Inflammatory macrophage treated with lipopolysaccharide for 4 hours (primary cell): ENCODE results near the gene ELMOD1.
"Not testable (repeated sequence)": the region's sequence is repeated elsewhere in the genome, so short reads cannot be mapped to it uniquely, and the experiment has no call there.

Experiments
- DNase-seq: peaks from one replicate; pipeline ENCODE4 v3.0.0-alpha.2; 2020

Gene ELMOD1

GRCh38 chr11:107590460-107591377 lies at the start of gene ELMOD1:
TSS of gene ELMOD1 (plus strand) at chr11:107591147. CDS start at chr11:107618190, 27,043 bp downstream.
- DNase-seq, result no peak

- no peak for DNase-seq
Observed at GRCh38 chr11:107545101-107545514, 45.8 kb upstream of the ELMOD1 start.

- DNase-seq, result no peak
Observed at GRCh38 chr11:107547961-107548360, 43.0 kb upstream of the ELMOD1 start.

GRCh38 chr11:107549253-107549953 lies 41.5 kb upstream of the ELMOD1 start:
- peak; percentile 45 for DNase-seq

- DNase-seq, result no peak
Observed at GRCh38 chr11:107549954-107550285, 41.0 kb upstream of the ELMOD1 start.

- no peak for DNase-seq
Observed at GRCh38 chr11:107550304-107550703, 40.6 kb upstream of the ELMOD1 start.

- DNase-seq, result no peak
Observed at GRCh38 chr11:107561688-107562087, 29.3 kb upstream of the ELMOD1 start.

- DNase-seq, result peak; percentile 23
Observed at GRCh38 chr11:107562647-107563208, 28.2 kb upstream of the ELMOD1 start.

- DNase-seq, result peak; percentile 57
Observed at GRCh38 chr11:107563702-107564101, 27.2 kb upstream of the ELMOD1 start.

GRCh38 chr11:107564877-107565218 lies 26.1 kb upstream of the ELMOD1 start:
- no peak for DNase-seq

GRCh38 chr11:107565219-107565937 lies 25.6 kb upstream of the ELMOD1 start, which contains the start of gene ALKBH8:
TSS of gene ALKBH8 (minus strand) at chr11:107565735. CDS start at chr11:107560893, 4,842 bp downstream.
- DNase-seq, result peak; percentile 95

- not testable (repeated sequence) for DNase-seq
Observed at GRCh38 chr11:107565955-107566501, 24.9 kb upstream of the ELMOD1 start.

- DNase-seq, result no peak
Observed at GRCh38 chr11:107566569-107566968, 24.4 kb upstream of the ELMOD1 start.

GRCh38 chr11:107567739-107568335 lies 23.1 kb upstream of the ELMOD1 start:
- DNase-seq, result no peak

- DNase-seq, result no peak
Observed at GRCh38 chr11:107570015-107570414, 20.9 kb upstream of the ELMOD1 start.

- DNase-seq, result no peak
Observed at GRCh38 chr11:107573438-107573837, 17.5 kb upstream of the ELMOD1 start.

GRCh38 chr11:107576497-107577345 lies 14.2 kb upstream of the ELMOD1 start:
- DNase-seq, result peak; percentile 60

- DNase-seq, result no peak
Observed at GRCh38 chr11:107577346-107577711, 13.6 kb upstream of the ELMOD1 start.

- not testable (repeated sequence) for DNase-seq
Observed at GRCh38 chr11:107579169-107579568, 11.8 kb upstream of the ELMOD1 start.

GRCh38 chr11:107581147-107581546 lies 9.8 kb upstream of the ELMOD1 start:
- DNase-seq, result no peak

- DNase-seq, result no peak
Observed at GRCh38 chr11:107583629-107584195, 7.2 kb upstream of the ELMOD1 start.
